Ovary (tissue), 3 donors: ENCODE measurements around the gene GK.

ENCODE experiments used
- POLR2A ChIP-seq: fragments of 450-650 bp; IDR thresholded peaks from one replicate; pipeline ENCODE4 v1.6.1; 2017; ENCODE audit warnings: antibody characterized with exemption, mild to moderate bottlenecking, moderate library complexity
- TF ChIP-seq, protein P1 (sequence below), 3 donors: fragments of 450-650 bp in 2 of 3; fragments of 200-600 bp in 1 of 3; IDR thresholded peaks; one replicate each; pipeline versions ENCODE4 v1.5.1 to v1.8.0; 2016 to 2022; ENCODE audit warnings: antibody characterized with exemption in 3 of 3, mild to moderate bottlenecking in 1 of 3
- donor health status: DM: no; HTN: no; CAD: no.

DNA sequence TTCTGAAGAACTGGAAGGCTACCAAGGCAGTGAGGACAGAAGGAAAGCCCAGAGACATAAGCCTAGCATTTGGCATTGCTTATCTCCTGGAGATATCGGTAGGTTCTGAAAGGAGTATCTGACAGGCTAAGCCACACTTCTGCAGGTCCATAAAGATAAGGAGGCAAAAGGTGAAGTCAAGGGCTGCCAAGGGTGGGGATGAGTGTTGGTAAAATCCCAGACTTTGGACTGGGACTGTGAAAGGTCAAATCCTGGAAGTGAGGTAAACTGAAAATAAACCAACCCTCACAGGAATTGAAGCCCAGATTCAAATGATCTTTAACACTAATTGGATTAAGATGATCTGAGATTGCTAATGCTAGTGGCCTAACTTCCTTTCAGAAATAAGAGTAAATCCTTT lies 27.4 kb downstream of the GK start:
- TF ChIP-seq, protein P1, sequence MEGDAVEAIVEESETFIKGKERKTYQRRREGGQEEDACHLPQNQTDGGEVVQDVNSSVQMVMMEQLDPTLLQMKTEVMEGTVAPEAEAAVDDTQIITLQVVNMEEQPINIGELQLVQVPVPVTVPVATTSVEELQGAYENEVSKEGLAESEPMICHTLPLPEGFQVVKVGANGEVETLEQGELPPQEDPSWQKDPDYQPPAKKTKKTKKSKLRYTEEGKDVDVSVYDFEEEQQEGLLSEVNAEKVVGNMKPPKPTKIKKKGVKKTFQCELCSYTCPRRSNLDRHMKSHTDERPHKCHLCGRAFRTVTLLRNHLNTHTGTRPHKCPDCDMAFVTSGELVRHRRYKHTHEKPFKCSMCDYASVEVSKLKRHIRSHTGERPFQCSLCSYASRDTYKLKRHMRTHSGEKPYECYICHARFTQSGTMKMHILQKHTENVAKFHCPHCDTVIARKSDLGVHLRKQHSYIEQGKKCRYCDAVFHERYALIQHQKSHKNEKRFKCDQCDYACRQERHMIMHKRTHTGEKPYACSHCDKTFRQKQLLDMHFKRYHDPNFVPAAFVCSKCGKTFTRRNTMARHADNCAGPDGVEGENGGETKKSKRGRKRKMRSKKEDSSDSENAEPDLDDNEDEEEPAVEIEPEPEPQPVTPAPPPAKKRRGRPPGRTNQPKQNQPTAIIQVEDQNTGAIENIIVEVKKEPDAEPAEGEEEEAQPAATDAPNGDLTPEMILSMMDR (IDR thresholded peaks at IDR 0.05): no peak
- no peak for TF ChIP-seq POLR2A
